A549 (cell line): ENCODE results near the gene DCDC2.
A peak's percentile ranks its signal among the peaks of the same experiment; 100 is the strongest.

Source experiments
- CBX8 ChIP-seq: fragments of 200-600 bp; sonication (generic); IDR thresholded peaks from 2 replicates; pipeline ENCODE4 v1.6.1; 2016
- CEBPB ChIP-seq, 2 experiments: fragments of >200 bp in 1 of 2; sonication (Bioruptor Twin) in 1 of 2; formaldehyde crosslinking in 1 of 2; IDR thresholded peaks; 2 replicates each; pipeline ENCODE4 v1.6.1; 2012 to 2016
- CTCF ChIP-seq: fragments of >200 bp; sonication (Bioruptor Twin); formaldehyde crosslinking; IDR thresholded peaks from 3 replicates; pipeline ENCODE4 v1.5.1; 2016
- EHF ChIP-seq: fragments of 250-450 bp; sonication (Bioruptor Pico); IDR thresholded peaks from 2 replicates; pipeline ENCODE4 v1.5.0; 2020; ENCODE audit warnings: mild to moderate bottlenecking
- EP300 ChIP-seq, 2 experiments: fragments of >200 bp; sonication (Bioruptor Twin); formaldehyde crosslinking; IDR thresholded peaks; 2 replicates in 1 of 2; 3 replicates in 1 of 2; pipeline ENCODE4 v1.6.1; 2016 to 2017
- PHF8 ChIP-seq: fragments of 200-600 bp; sonication (generic); IDR thresholded peaks from 2 replicates; pipeline ENCODE4 v1.6.1; 2016; ENCODE audit warnings: low read depth, mild to moderate bottlenecking, antibody characterized with exemption, moderate library complexity, borderline replicate concordance
- RFX5 ChIP-seq: fragments of 450-650 bp; IDR thresholded peaks from 2 replicates; pipeline ENCODE4 v1.7.1; 2014; ENCODE audit warnings: antibody characterized with exemption, mild to moderate bottlenecking, moderate library complexity
- TF ChIP-seq, protein P1 (sequence below): fragments of 200-600 bp; sonication (generic); IDR thresholded peaks from 2 replicates; pipeline ENCODE4 v1.6.1; 2016; ENCODE audit warnings: antibody characterized with exemption, mild to moderate bottlenecking, moderate library complexity

DNA sequence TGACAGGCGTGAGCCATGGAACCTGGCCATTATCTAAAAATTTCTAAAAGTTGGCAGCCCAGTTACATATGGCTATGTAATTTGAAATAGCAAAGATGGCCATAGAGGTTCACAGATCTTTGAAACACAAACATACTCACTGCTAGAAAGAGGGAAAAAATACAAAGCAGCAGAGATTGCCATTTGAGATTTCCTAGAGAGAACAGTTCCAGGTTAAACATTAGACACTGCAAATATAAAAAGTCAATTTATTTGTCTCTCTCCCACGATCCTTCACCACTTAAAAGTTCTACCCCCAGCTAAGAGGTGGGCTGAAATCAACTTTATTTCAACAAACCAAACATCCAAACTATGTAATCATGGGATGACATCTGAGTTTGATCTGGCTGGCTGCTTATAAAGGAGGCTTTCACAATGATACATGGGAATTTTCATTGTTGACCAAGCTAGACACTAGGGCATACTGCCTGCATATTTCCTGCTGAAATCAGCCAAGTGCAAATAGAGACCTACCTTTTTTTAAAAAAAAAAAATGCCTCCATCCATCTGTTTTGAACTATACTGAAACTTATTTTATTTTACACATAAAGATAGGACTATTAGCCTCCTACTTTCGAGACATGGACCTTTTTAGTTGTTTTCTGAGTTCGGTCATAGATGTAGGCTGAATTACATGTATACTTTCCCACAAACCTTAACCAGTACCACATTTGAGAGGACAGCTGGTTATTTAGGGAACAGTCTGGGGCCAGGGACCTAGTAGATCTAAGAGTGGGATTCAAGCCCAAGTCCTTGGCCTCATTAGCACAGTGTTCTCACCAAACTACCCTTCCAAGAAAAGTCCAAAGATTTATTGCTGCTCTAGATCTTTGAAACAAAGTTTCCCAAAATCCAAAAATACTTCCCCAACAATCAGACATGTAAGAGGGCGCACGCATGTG is 16.6 kb downstream of the DCDC2 start:
- no peak for TF ChIP-seq EHF (CRISPR knock-in tag)
- TF ChIP-seq RFX5: no peak
- TF ChIP-seq PHF8: no peak
- TF ChIP-seq EP300 (IDR thresholded peaks at IDR 0.05): peak; percentile 97
- TF ChIP-seq, protein P1, sequence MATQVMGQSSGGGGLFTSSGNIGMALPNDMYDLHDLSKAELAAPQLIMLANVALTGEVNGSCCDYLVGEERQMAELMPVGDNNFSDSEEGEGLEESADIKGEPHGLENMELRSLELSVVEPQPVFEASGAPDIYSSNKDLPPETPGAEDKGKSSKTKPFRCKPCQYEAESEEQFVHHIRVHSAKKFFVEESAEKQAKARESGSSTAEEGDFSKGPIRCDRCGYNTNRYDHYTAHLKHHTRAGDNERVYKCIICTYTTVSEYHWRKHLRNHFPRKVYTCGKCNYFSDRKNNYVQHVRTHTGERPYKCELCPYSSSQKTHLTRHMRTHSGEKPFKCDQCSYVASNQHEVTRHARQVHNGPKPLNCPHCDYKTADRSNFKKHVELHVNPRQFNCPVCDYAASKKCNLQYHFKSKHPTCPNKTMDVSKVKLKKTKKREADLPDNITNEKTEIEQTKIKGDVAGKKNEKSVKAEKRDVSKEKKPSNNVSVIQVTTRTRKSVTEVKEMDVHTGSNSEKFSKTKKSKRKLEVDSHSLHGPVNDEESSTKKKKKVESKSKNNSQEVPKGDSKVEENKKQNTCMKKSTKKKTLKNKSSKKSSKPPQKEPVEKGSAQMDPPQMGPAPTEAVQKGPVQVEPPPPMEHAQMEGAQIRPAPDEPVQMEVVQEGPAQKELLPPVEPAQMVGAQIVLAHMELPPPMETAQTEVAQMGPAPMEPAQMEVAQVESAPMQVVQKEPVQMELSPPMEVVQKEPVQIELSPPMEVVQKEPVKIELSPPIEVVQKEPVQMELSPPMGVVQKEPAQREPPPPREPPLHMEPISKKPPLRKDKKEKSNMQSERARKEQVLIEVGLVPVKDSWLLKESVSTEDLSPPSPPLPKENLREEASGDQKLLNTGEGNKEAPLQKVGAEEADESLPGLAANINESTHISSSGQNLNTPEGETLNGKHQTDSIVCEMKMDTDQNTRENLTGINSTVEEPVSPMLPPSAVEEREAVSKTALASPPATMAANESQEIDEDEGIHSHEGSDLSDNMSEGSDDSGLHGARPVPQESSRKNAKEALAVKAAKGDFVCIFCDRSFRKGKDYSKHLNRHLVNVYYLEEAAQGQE: no peak
- TF ChIP-seq CTCF: no peak
- peak; percentile 95 to 97 for TF ChIP-seq CEBPB (IDR thresholded peaks at IDR 0.05)
- TF ChIP-seq CBX8: no peak
